HL-60 (cell line): Measurements from ENCODE around the gene MAGI3.

Experiments
- DNase-seq, 2 experiments: peaks; one replicate each; pipeline ENCODE4 v3.0.0-alpha.2; 2010 to 2020; ENCODE audit warnings: low read depth in 1 of 2, low spot score in 1 of 2
- H3K27ac ChIP-seq: fragments of 250-450 bp; sonication (Bioruptor Pico); replicated peaks from 2 replicates; pipeline ENCODE4 v1.5.1; 2020; ENCODE audit warnings: mild to moderate bottlenecking, moderate library complexity
- H3K27me3 ChIP-seq: fragments of 250-450 bp; sonication (Bioruptor Pico); 2 replicates; pipeline ENCODE4 v1.5.1; 2021; ENCODE audit warnings: mild to moderate bottlenecking, moderate library complexity; ENCODE audit not compliant: insufficient read depth, poor library complexity, severe bottlenecking
- H3K4me3 ChIP-seq: replicated peaks from 2 replicates; pipeline ENCODE4 v1.5.1; 2011; ENCODE audit warnings: mild to moderate bottlenecking, control low read depth, low read length; ENCODE audit not compliant: insufficient read depth
- CTCF ChIP-seq: IDR thresholded peaks from one replicate; pipeline ENCODE4 v1.5.1; 2011; ENCODE audit warnings: low read length, control low read depth, inconsistent platforms; ENCODE audit not compliant: insufficient read depth
- GABPA ChIP-seq: IDR thresholded peaks from 2 replicates; pipeline ENCODE4 v1.6.1; 2012; ENCODE audit warnings: low read depth
- POLR2AphosphoS5 ChIP-seq: IDR thresholded peaks from 2 replicates; pipeline ENCODE4 v1.6.1; 2012; ENCODE audit warnings: low read depth
- REST ChIP-seq: IDR thresholded peaks from 2 replicates; pipeline ENCODE4 v1.6.1; 2012; ENCODE audit warnings: low read depth; ENCODE audit not compliant: insufficient replicate concordance
- SPI1 ChIP-seq: IDR thresholded peaks from 2 replicates; pipeline ENCODE4 v1.6.1; 2012; ENCODE audit warnings: low read depth, mild to moderate bottlenecking, borderline replicate concordance

The MAGI3 gene

DNA sequence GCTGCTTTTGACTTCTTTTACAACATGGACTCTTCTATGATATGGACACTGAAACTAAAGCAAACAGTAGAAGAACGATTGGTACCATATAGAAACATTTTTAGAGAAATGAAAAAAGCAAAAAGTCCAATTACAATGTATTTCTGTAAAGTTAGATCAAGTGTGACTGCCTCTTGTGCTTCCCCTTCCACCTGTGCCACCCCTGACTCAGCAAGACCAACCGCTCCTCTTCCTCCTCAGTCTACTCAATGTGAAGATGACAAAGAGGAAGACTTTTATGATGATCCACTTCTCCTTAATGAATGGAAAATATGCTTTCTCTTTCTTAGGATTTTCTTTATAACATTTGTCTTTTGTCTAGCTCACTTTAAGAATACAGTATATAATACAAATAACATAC, 302.0 kb downstream of the MAGI3 start:
- H3K4me3 ChIP-seq: no peak overlapping the region
- no peaks in the 10 kb centered on the region for H3K27me3 ChIP-seq
- TF ChIP-seq CTCF (no peak), GABPA (no peak), POLR2AphosphoS5 (no peak), REST (no peak), SPI1 (peak; percentile 47; the same call in 1 of the 2 replicates)
- peak in 1 of 2 experiments; percentile 34 for DNase-seq
- no peak overlapping the region for H3K27ac ChIP-seq

GRCh38 chr1:113692824-113693431, 302.6 kb downstream of the MAGI3 start:
- no peak for TF ChIP-seq SPI1
- no peak for TF ChIP-seq REST
- TF ChIP-seq CTCF: no peak
- TF ChIP-seq POLR2AphosphoS5: no peak
- no peak for TF ChIP-seq GABPA
- H3K27ac ChIP-seq: no peak overlapping the region

GRCh38 chr1:113694910-113695309, 304.6 kb downstream of the MAGI3 start:
- H3K27me3 ChIP-seq: no peaks in the 10 kb centered on the region
- TF ChIP-seq GABPA (no peak), CTCF (no peak), REST (no peak), POLR2AphosphoS5 (no peak), SPI1 (no peak)
- DNase-seq: no peak
- H3K4me3 ChIP-seq: no peak overlapping the region
- no peak overlapping the region for H3K27ac ChIP-seq

More at GRCh38 chr1:113692824-113693431, 302.6 kb downstream of the MAGI3 start:
- H3K27me3 ChIP-seq: no peaks in the 10 kb centered on the region
- no peak for DNase-seq
- no peak overlapping the region for H3K4me3 ChIP-seq
